Daoy (cell line): Measurements from ENCODE around the gene TBC1D22B. TPM values are rescaled to one million over a fixed set of nuclear protein-coding genes. Genes with fewer than 3 reads are reported as not detected.
"Not testable (repeated sequence)": the region's sequence is repeated elsewhere in the genome, so short reads cannot be mapped to it uniquely, and the experiment has no call there.

Experiments
- DNase-seq: peaks from one replicate; pipeline ENCODE4 v3.0.0-alpha.2; 2015; ENCODE audit warnings: low read depth
- total RNA-seq: library from RNA; depleted of rRNA; stranded (reverse); fragments of >200 nt; shearing (Covaris generic); gene quantifications from 2 replicates; pipeline ENCODE4 v1.2.3, GENCODE V29; 2014

The TBC1D22B gene
- total RNA-seq, 1 experiment from 2014 or later = 7.7 TPM

GRCh38 chr6:37265860-37266259 is 8.3 kb downstream of the TBC1D22B start:
- no peak for DNase-seq

GRCh38 chr6:37269105-37269504 is 11.5 kb downstream of the TBC1D22B start:
- DNase-seq = no peak

- no peak for DNase-seq
Observed at GRCh38 chr6:37272834-37273566, 15.4 kb downstream of the TBC1D22B start.

GRCh38 chr6:37273690-37274089 is 16.1 kb downstream of the TBC1D22B start:
- no peak for DNase-seq

GRCh38 chr6:37275350-37275749 is 17.8 kb downstream of the TBC1D22B start:
- DNase-seq = no peak

- no peak for DNase-seq
Observed at GRCh38 chr6:37277001-37277409, 19.4 kb downstream of the TBC1D22B start.

GRCh38 chr6:37279366-37280134 is 22.0 kb downstream of the TBC1D22B start:
- DNase-seq = no peak

- DNase-seq = no peak
Observed at GRCh38 chr6:37280162-37280887, 22.8 kb downstream of the TBC1D22B start.

- DNase-seq = no peak
Observed at GRCh38 chr6:37282371-37282770, 24.8 kb downstream of the TBC1D22B start.

GRCh38 chr6:37283268-37283667 is 25.7 kb downstream of the TBC1D22B start:
- no peak for DNase-seq

- no peak for DNase-seq
Observed at GRCh38 chr6:37283671-37284151, 26.1 kb downstream of the TBC1D22B start.

GRCh38 chr6:37284781-37285180 is 27.2 kb downstream of the TBC1D22B start:
- no peak for DNase-seq

GRCh38 chr6:37285861-37286311 is 28.3 kb downstream of the TBC1D22B start:
- DNase-seq = no peak

- DNase-seq = no peak
Observed at GRCh38 chr6:37287519-37288157, 30.1 kb downstream of the TBC1D22B start.

GRCh38 chr6:37288247-37288646 is 30.7 kb downstream of the TBC1D22B start:
- DNase-seq = peak; percentile 20

GRCh38 chr6:37289931-37290330 is 32.4 kb downstream of the TBC1D22B start:
- no peak for DNase-seq

- no peak for DNase-seq
Observed at GRCh38 chr6:37293426-37293825, 35.9 kb downstream of the TBC1D22B start.

- DNase-seq = not testable (repeated sequence)
Observed at GRCh38 chr6:37297637-37298036, 40.1 kb downstream of the TBC1D22B start.

- DNase-seq = no peak
Observed at GRCh38 chr6:37298958-37299357, 41.4 kb downstream of the TBC1D22B start.

- no peak for DNase-seq
Observed at GRCh38 chr6:37299990-37300389, 42.4 kb downstream of the TBC1D22B start.

- DNase-seq = no peak
Observed at GRCh38 chr6:37302086-37302686, 44.6 kb downstream of the TBC1D22B start.
